NOMO-1 (cell line): ENCODE data around the gene DOCK7.
"Not testable (repeated sequence)": the region's sequence is repeated elsewhere in the genome, so short reads cannot be mapped to it uniquely, and the experiment has no call there.

Experiments used
- DNase-seq, 2 experiments: peaks; one replicate each; lab custom pipeline; 2025; ENCODE audit not compliant: unreplicated experiment in 2 of 2; lab: John Stamatoyannopoulos, UW

The DOCK7 gene

DNA sequence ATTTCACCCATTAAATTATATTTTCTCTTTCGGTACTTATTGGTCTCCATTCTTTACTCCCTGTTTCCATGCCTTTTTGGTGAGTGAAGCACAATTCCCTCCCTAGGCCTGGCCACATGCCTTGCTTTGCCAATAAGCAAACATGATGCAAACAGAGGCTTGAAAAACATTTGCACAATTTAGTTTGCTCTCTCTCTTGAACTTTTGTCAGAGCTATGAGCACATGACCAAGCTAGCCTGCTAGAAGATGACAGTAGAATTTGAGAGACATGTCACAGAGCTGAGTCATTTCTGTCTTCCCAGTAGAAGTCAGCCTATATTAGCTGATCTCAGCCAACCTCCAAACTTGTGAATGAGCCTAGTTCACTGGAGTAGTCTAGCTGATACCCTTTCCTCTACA is 66.3 kb downstream of the DOCK7 start:
- no peak for DNase-seq

DNA sequence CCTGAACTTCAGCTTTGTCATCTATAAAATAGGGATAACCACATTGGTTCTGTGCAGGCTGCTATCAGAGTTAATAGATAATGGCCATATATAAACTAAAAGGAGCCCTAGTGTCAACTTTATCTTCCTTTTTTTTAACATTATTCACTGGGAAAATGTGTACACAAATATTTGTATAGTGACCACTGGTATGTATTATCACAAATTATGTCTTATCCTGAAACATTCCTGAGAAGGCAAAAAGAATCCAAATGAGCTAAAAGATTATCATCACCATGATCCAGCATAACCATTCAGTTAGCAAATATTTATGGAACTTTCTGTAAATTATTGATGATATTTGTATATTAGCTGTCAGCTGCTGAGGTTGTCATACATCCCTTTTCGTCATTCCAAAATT is 74.3 kb downstream of the DOCK7 start:
- DNase-seq, result no peak

DNA sequence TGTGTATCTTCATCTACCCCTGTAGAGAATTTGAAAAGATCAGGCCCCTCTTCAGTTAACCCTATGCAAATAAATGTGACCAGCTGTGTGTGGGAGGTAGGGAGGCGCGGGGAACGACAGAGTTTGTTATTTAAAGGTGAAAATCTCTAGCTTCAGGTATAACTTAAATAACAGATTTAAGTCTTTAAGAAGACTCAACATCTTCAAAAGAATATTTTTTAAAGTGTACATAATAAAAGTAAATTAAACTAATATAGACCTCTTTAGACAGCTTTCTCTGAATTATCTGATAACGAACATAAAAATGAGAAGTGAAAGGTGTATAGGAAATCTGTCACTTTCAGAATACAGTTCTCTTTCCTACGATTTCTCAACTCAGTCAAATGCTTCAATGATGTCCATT is 74.9 kb downstream of the DOCK7 start:
- DNase-seq, result peak in 1 of 2 experiments; percentile 29

DNA sequence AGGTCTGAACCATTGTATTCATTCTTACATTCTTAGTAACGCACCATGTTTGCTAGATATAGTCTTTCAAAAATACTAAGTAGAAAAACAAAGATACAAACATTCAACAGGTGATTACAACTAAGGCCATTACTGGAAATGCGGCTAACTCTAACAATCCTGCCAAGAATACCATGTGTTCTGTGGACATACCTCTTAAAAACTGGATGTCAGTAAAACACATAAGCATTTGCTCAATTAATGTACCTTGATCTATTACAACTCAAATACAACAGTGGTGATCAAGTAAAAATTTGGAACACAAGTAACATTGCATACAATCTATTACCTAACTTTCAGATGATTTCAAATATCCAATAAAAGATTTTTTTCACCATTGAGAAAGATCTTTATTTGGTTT is 75.4 kb downstream of the DOCK7 start:
- no peak for DNase-seq

DNA sequence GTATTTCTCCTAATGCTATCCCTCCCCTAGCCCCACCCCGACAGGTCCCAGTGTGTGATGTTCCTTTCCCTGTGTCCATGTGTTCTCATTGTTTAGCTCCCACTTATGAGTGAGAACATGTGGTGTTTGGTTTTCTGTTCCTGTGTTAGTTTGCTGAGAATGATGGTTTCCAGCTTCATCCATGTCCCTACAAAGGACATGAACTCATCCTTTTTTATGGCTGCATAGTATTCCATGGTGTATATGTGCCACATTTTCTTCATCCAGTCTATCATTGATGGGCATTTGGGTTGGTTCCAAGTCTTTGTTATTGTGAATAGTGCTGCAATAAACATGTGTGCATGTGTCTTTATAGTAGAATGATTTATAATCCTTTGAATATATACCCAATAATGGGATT is 77.6 kb downstream of the DOCK7 start:
- DNase-seq, result not testable (repeated sequence)

DNA sequence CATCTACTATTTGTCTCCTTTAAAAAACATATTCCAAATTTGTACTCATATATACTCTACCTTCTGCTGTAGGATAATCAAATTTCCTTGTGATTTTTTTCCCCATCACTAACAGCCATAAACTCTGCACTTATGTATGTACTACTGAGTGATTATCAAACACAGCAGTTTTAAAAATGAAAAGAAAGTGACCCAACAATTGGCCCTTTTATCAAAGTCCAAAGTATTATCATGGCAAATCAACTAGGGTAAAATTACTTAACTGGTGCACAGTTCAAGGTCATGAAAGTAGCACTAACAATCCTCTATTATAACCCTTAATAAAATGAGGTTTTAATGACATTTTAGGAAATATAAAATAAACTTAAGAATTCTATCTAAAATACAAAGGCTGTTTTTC is 79.3 kb downstream of the DOCK7 start:
- no peak for DNase-seq

DNA sequence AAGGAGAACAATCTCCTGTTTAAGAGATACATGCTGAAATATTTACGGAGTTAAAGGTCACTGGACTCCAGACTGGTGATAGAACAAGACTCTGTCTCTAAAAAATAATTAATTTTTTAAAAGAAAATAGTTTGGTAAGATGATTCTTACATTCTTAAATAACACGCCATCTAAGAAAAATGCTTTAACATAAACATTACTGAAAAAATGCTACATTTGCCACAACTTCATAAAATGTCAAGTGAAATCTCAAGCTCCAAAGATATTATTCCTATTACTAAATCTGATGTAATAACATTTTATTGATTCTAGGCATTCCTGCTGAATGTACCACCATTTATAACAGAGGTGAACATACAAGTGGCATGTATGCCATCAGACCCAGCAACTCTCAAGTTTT is 86.7 kb downstream of the DOCK7 start:
- DNase-seq, result no peak

DNA sequence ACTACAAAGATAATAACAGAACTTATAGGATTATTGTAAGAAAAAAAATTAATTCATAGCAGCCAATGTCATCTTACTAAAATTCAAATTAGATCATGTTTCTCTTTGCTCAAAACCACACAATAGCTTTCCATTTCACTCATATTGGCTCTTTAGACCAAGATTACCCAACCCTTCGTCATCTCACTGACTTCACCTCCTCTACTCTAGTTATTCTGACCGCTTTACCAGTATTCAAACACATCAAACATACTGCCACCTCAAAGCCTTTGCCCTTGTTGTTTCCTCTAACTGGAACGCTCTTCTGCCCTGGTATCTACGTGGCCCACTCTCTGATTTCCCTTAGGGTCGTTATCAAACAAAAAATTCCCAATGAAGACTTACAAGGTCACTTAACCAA is 89.1 kb downstream of the DOCK7 start:
- no peak for DNase-seq

DNA sequence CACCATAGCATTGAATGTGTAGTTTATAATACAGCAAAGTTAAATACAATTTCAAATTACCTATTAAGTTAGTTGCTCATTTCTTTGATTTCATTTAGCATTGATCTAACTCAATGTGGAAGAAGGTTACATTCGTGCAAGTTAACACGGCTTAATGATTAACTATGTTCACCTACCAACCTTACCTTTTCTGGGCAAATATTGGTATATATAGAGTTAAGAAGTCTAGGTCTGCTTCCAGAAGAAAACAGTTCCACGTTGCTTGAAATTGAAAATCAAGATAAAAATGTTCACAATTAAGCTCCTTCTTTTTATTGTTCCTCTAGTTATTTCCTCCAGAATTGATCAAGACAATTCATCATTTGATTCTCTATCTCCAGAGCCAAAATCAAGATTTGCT is 90.9 kb downstream of the DOCK7 start, which contains the start of gene ANGPTL3:
TSS of gene ANGPTL3 (plus strand) at position 240 of the 400 bp plus-strand sequence. CDS start at position 287, 47 bp downstream.
- DNase-seq, result no peak

DNA sequence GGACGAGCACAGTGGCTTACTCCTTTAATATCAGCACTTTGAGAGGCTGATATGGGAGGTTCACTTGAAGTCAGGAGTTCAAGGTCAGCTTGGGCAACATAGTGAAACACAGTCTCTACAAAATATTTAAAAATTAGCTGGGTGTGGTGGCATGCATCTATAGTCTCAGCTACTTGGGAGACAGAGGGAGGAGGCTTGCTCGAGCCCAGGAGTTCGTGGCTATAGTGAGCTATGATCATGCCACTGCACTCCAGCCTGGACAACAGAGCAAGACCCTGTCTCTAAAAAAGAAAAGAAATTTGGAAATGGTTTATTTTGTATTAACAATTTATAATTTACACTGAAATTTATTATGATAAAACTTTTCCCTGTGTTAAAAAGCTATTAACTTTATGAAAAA is 92.5 kb downstream of the DOCK7 start:
- DNase-seq, result no peak

DNA sequence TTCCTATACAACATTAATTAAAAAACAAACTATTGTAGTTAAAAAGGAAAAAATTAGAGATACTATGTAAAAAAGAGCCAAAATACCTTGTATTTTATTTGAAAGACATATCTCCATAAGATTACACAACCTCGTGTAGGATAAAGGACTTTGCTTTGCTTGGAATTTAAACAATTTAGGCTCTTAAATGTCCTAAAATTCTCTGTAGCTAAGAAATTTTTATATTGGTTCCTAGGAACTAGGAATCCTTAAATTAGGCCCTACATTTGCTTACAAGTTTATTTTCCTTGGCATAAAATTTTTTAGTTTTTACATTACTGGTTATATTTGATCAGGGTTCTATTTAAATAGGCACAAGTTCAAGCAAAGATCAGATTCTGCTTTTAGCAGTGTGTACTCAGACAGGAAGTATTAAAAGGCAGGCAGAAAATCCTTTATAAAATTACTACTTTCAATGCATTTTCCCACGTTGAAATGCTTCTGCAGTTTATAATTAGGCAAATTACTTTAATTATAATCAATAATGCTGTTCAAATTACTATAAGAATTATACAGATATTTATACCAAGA is 94.3 kb downstream of the DOCK7 start:
- no peak for DNase-seq

DNA sequence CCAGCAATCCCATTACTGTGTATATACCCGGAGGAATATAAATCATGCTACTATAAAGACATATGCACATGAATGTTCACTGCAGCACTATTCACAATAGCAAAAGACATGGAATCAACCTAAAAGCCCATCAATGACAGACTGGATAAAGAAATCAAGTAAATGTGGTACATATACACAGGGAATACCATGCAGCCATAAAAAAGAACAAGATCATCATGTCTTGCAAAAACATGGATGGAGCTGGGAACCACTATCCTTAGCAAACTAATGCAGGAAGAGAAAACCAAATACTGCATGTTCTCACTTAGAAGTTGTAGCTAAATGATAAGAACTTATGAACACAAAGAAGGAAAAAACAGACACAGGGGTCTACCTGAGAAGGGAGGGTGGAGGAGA is 97.2 kb downstream of the DOCK7 start:
- DNase-seq, result no peak

DNA sequence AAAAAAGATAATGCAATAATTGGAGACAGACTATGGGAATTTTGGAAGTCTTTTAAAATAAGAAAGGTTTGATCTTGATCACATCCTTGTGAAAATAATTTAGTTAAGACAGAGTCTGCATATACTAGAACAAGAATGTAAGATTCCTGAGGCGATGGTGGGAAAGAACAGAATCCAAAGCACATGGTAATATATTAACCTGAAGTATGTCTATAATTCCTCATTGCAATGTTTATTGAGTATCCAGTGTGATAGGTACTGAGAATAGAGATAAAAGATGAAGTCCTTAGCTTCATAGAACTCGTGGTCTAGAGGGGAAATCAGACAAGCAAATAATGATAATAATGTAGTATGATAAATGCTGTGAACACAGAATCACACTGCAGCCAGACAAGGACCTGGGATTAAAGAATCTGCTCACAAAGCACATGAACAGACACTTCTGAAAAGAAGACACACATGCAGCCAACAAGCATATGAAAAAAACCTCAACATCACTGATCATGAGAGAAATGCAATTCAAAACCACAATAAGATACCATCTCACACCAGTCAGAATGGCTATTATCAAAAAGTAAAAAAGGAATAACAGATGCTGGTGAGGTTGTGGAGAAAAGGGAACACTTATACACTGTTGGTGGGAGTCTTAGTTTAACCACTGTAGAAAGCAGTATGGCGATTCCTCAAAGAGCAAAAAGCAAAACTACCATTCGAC is 97.8 kb downstream of the DOCK7 start:
- no peak for DNase-seq

DNA sequence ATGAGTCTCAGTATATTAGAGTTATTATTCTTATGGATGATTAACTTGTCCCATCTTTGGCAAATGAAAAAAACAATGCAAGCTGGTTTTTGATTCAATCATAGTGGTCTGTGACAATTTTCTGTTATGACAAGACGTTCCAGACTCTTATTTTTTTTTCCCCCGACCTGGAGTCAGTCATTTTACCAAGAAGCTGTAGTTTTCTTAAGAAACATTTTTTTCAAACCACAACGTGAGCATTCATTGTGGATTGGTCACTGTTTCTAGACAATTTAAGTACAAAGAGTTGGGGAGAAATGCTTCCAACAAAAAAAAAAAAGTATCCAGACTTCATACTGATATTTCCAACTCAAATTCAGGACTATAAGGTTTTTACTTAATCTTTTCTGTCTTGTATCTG is 98.9 kb downstream of the DOCK7 start:
- DNase-seq, result no peak

DNA sequence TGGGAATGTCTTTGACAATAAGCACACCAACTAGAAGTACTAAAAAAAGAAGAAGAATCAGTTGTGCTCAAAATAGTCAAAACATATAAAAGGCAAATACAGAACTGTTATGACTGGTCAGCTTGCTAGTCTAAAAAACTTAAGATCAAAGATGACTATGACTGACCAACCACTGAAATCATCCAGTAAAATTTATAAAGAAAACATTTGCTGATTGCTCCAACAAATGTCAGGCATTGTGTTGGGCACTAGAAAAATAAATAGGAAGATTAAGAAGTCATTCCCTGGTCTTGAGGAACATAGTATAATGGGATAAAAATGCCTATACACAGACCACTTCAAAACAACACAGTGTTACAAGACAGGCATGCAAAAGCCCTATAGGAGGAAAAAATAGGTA is 100.2 kb downstream of the DOCK7 start:
- no peak for DNase-seq

DNA sequence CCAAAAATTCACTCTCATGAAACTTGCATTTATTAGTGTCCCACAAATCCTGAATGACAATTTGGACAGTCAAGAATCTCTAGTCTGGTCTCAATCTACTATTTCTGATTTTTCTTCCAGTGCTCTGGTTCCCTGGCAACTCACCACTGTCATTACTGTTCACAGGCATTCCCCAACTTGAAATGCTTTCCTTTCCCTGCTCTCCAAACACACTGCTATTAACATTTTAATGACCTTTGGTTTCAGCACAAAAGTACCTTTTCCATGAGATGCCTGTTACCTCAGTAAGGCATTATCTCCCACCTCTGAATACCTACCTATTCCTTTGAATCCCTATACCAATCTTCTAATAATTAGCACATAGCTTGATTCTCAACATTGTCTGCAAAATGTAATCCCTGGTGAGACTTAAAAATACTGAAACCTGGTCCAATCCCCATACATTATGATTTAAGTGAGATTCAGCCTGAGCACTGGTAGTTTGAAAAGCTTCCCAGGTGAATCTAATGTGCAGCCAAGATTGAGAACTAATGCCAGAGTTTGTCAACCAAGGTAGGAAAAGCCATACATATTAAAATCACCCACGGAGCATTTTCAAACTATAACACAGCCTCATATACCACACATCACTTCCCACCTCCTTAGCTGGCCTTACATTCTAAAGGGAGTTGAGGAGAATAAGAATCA is 102.6 kb downstream of the DOCK7 start:
- DNase-seq, result no peak

DNA sequence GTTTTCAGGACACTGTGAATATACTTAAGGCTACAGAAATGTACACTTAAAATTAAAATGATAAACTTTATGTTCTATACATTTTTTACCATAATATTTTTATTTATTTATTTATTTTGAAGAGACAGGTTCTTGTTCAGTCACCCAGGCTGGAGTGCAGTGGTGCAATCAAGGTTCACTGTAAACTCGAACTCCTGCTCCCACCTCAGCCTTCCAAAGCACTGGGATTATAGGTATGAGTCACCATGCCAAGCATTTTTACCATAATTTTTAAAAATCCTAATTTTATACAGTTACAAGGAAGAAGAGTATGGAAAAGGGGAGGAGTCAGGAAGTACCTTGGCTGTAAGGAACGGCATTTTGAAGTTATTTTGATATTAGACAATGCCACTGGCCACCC is 114.5 kb downstream of the DOCK7 start:
- DNase-seq, result no peak

DNA sequence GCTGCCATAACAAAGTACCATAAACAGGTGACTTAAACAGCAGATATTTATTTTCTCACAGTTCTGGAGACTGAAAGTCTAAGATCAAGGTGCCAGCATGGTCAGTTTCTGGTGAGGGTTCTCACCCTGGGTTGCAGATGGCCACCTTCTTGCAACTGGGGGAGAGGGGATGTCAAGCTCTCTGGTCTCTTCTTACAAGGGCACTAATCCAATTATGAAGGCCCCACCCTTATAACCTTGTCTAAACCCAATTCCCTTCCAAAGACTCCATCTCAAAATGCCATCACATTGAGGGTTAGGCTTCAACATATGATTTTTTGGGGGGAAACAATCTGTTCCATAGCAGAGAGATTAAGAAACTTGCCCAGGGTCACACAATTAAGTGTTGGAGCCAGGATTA is 115.7 kb downstream of the DOCK7 start:
- no peak for DNase-seq

DNA sequence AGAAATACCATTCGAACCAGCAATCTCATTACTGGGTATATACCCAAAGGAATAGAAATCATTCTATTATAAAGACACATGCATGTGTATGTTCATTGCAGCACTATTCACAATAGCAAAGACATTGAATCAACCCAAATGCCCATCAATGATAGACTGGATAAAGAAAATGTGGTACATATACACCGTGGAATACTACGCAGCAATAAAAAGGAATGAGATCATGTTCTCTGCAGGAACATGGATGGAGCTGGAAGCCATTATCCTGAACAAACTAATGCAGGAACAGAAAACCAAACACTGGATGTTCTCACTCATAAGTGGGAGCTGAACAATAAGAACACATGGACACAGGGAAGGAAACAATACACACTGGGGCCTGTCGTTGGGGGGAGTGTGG is 116.7 kb downstream of the DOCK7 start:
- not testable (repeated sequence) for DNase-seq

DNA sequence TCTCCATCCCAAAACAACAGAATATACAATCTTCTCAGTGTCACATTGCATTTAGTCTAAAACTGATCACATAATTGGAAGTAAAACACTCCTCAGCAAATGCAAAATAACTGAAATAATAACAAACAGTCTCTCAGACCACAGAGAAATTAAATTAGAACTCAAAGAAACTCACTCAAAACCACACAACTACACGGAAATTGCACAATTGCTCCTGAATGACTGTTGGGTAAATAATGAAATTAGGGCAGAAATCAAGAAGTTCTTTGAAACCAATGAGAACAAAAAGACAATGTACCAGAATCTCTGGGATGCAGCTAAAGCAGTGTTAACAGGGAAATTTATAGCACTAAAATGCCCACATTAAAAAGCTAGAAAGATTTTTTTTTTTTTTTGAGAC is 120.3 kb downstream of the DOCK7 start:
- peak; percentile 1 to 50 for DNase-seq

DNA sequence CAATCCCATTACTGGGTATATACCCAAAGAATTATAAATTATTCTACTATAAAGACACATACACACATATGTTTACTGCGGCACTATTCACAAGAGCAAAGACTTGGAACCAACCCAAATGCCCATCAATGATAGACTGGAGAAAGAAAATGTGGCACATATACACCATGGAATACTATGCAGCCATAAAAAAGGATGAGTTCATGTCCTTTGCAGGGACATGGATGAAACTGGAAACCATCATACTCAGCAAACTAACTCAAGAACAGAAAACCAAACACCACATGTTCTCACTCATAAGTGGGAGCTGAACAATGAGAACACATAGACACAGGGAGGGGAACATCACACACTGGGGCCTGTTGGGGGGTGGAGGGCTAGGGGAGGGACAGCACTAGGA is 121.0 kb downstream of the DOCK7 start:
- not testable (repeated sequence) for DNase-seq

DNA sequence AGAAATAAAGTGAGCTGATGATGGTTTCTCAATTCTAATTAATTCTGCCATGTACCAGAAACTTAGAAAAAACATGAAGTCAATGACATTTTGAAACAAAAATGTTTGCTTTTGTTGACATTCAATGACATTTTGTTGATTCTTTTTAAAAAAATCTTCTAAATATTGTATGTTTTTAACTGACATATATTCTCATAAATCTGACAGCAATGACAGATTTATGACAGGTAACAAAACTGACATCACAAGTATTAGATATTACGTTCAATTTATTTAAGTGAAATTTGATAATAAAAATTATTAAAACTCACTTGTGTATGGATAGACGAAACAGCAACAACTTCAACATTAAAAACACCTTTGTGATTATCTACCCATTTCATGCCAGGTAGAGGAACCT is 126.9 kb downstream of the DOCK7 start:
- DNase-seq, result no peak
